HCT116 (cell line): ENCODE results near the gene GRID2.

Experiments used
- ELF1 ChIP-seq: IDR thresholded peaks from 2 replicates; pipeline ENCODE4 v1.6.1; 2012; ENCODE audit warnings: low read depth, borderline replicate concordance
- POLR2A ChIP-seq: IDR thresholded peaks from 2 replicates; pipeline ENCODE4 v1.7.0; 2011; ENCODE audit warnings: borderline replicate concordance; ENCODE audit not compliant: insufficient read depth, insufficient read length; ENCODE audit errors: extremely low read depth
- POLR2AphosphoS5 ChIP-seq: IDR thresholded peaks from 2 replicates; pipeline ENCODE4 v1.6.1; 2011; ENCODE audit warnings: mild to moderate bottlenecking, low read depth, low read length, moderate library complexity
- SIN3A ChIP-seq: IDR thresholded peaks from 2 replicates; pipeline ENCODE4 v1.6.1; 2012; ENCODE audit warnings: low read depth
- SP1 ChIP-seq: IDR thresholded peaks from 2 replicates; pipeline ENCODE4 v1.6.1; 2012; ENCODE audit warnings: low read depth
- ZNF274 ChIP-seq: fragments of 200-500 bp; sonication (Bioruptor generic); IDR thresholded peaks from 2 replicates; pipeline ENCODE4 v1.6.1; 2014; ENCODE audit warnings: mild to moderate bottlenecking, low read depth, low read length, inconsistent platforms
- TF ChIP-seq, protein P1 (sequence below), 3 experiments: fragments of 200-600 bp in 1 of 3; sonication (generic) in 1 of 3; IDR thresholded peaks in 2 of 3; conservative IDR thresholded peaks in 1 of 3; 2 replicates each; pipeline ENCODE4 v1.5.1; 2012 to 2017; ENCODE audit warnings: low read depth in 2 of 3, low read length in 2 of 3, antibody characterized with exemption in 1 of 3, borderline replicate concordance in 1 of 3, control low read depth in 1 of 3, mild to moderate bottlenecking in 1 of 3, mixed read lengths in 1 of 3, mixed run types in 1 of 3, moderate library complexity in 1 of 3; ENCODE audit not compliant: insufficient read depth in 1 of 3
- TF ChIP-seq, protein P2 (sequence below): IDR thresholded peaks from 2 replicates; pipeline ENCODE4 v1.6.1; 2012; ENCODE audit warnings: low read depth

DNA sequence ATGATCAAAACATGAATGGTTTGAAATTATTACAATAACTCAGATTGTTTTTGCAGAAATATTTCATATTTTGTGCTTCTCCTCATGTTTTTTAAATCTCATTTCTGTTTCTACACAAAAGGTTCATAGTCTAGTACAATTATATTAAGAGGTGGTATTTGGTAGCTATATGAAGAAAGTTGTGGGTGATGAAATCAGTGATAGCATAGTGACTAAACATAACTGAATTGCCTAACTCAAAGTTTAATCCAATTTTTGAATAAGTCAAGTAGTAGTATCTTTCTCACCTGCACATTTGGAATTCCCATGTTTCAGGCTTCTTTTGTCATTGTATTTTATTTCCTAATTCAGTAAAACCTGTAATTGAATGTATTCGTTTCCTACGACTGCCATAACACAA is 648.7 kb downstream of the GRID2 start:
- TF ChIP-seq, protein P1, sequence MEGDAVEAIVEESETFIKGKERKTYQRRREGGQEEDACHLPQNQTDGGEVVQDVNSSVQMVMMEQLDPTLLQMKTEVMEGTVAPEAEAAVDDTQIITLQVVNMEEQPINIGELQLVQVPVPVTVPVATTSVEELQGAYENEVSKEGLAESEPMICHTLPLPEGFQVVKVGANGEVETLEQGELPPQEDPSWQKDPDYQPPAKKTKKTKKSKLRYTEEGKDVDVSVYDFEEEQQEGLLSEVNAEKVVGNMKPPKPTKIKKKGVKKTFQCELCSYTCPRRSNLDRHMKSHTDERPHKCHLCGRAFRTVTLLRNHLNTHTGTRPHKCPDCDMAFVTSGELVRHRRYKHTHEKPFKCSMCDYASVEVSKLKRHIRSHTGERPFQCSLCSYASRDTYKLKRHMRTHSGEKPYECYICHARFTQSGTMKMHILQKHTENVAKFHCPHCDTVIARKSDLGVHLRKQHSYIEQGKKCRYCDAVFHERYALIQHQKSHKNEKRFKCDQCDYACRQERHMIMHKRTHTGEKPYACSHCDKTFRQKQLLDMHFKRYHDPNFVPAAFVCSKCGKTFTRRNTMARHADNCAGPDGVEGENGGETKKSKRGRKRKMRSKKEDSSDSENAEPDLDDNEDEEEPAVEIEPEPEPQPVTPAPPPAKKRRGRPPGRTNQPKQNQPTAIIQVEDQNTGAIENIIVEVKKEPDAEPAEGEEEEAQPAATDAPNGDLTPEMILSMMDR (IDR thresholded peaks at IDR 0.05 in 2 of 3, conservative IDR thresholded peaks at IDR 0.05 in 1 of 3; ENCODE audit: borderline replicate concordance in 1 of 3, insufficient read depth in 1 of 3, low read depth in 2 of 3, low read length in 2 of 3) = no peak
- TF ChIP-seq SIN3A (no peak), SP1 (no peak), ZNF274 (no peak), POLR2AphosphoS5 (no peak), POLR2A (no peak), ELF1 (no peak)
- TF ChIP-seq, protein P2, sequence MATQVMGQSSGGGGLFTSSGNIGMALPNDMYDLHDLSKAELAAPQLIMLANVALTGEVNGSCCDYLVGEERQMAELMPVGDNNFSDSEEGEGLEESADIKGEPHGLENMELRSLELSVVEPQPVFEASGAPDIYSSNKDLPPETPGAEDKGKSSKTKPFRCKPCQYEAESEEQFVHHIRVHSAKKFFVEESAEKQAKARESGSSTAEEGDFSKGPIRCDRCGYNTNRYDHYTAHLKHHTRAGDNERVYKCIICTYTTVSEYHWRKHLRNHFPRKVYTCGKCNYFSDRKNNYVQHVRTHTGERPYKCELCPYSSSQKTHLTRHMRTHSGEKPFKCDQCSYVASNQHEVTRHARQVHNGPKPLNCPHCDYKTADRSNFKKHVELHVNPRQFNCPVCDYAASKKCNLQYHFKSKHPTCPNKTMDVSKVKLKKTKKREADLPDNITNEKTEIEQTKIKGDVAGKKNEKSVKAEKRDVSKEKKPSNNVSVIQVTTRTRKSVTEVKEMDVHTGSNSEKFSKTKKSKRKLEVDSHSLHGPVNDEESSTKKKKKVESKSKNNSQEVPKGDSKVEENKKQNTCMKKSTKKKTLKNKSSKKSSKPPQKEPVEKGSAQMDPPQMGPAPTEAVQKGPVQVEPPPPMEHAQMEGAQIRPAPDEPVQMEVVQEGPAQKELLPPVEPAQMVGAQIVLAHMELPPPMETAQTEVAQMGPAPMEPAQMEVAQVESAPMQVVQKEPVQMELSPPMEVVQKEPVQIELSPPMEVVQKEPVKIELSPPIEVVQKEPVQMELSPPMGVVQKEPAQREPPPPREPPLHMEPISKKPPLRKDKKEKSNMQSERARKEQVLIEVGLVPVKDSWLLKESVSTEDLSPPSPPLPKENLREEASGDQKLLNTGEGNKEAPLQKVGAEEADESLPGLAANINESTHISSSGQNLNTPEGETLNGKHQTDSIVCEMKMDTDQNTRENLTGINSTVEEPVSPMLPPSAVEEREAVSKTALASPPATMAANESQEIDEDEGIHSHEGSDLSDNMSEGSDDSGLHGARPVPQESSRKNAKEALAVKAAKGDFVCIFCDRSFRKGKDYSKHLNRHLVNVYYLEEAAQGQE = no peak
